ENCODE data around the gene DUSP9.
"Not testable (repeated sequence)": the region's sequence is repeated elsewhere in the genome, so short reads cannot be mapped to it uniquely, and the experiment has no call there.

Gene DUSP9

DNA sequence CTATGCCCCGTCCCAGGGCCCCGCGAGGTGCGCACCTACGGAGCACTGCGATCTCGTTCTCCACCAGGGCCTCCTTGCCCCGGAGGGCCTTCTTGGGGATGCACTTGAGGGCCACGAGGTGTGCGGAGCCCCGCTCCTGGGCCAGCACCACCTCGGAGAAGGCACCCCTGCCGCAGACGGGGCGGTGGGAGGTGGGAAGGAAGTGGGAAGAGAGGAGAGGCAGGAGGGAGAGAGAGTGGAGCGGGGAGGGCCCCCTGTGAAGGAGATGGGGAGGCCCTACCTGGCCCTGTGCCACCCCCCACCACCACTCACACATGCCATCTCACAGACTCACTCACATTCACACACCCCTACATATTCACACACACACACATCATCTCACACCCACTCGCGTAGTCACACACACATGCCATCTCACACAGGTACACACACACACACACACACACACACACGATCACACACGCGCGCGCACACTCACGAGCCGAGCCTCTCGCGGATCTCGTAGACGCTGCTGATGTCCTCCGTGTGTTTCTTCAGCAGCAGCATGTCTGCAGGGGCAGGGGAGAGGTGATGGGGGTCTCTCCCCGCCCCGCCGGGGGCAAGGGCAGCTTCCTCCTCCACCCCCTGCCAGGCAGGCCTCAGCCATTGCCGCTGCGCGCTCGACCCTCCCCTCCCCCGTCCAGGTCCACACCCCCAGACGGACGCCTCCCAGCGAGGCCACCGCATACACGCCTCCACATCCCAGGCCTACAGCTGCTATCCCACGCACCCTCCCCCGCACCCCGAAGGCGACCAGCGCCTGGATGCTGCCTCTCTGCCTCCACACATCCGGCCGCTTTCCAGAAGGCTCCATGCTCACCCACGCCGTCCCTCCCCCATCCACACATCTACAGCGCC lies 25.8 kb downstream of the DUSP9 start:
- TF ChIP-seq, protein P1, sequence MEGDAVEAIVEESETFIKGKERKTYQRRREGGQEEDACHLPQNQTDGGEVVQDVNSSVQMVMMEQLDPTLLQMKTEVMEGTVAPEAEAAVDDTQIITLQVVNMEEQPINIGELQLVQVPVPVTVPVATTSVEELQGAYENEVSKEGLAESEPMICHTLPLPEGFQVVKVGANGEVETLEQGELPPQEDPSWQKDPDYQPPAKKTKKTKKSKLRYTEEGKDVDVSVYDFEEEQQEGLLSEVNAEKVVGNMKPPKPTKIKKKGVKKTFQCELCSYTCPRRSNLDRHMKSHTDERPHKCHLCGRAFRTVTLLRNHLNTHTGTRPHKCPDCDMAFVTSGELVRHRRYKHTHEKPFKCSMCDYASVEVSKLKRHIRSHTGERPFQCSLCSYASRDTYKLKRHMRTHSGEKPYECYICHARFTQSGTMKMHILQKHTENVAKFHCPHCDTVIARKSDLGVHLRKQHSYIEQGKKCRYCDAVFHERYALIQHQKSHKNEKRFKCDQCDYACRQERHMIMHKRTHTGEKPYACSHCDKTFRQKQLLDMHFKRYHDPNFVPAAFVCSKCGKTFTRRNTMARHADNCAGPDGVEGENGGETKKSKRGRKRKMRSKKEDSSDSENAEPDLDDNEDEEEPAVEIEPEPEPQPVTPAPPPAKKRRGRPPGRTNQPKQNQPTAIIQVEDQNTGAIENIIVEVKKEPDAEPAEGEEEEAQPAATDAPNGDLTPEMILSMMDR (IDR thresholded peaks at IDR 0.05; ENCODE audit: low read depth, low read length) = no peak
- no peak overlapping the region for H3K4me3 ChIP-seq (ENCODE audit: low read depth, low read length)

DNA sequence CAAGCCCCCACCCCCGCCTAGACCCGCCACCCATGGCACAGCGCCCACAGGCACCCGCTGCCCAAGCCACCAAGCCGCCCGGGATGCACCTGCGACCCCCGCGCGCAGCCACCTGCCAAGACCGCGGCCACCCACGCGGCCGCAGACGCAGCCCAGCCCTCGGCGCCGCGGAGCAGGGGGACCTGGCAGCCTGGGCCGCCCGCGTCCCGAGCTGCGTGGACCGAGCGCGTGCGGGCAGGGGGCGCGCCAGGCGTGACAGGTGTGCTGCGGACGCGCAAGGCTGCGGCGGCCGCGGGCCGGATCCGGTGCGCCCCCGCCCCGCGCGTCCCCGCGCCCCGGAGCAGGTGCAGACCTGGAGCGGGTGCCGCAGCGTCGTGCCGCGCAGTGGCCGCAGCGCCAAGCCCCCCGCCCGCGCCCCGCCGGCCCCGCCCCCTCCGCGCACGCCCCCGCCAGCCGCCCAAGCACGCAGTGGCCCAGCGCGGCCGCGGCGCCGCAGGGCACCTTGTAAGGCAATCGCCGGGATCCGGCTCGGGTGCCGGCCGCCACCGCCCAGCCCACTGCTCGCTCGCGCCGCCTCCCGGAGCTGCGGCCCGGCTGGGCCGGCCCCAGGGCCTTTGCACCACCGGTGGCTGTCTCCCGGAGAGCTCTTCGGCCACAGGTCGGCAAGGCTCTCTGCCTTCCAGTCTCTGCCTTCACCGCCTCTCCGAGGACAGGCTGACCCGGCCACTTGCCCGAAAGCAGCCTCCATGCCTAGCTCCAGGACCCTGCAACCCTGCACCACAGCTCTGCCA lies 26.6 kb downstream of the DUSP9 start, which contains the start of gene PNCK:
TSS of gene PNCK (minus strand) at position 386 of the 791 bp plus-strand sequence. CDS start 737 bp downstream, outside the sequence.
- TF ChIP-seq, protein P1 (IDR thresholded peaks at IDR 0.05; ENCODE audit: low read depth, low read length) = no peak
- H3K4me3 ChIP-seq (ENCODE audit: low read depth, low read length) = no peak within 1 kb of the TSS

DNA sequence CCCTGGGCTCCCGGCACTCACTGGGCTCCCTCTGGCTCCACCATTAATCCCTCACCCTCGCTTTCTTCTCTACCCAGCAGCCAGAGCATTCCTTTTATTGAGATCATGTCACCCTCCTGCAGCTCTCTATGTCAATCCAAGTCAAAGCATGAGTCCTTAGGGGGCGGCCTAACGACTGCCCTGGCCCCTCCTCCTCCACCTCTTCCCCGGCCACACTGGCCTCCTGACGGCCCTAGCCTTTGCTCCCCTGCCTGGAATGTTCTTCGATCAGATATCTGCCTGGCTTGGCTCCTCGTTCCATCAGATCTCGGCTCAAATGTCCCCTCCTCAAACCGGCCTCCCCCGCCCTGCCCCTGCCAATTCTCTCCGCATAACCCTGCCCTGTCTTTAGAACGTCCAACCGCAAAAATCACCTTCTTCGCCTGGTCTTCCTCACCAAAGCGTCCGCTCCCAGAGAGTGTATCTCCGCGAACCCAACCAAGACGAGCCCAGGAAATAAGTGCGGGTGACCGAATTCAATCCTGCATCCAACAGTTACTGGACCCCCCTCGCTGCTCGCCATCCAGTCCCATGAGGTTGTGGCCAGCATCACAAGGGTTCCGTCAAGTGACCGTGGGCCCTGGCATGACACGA lies 27.3 kb downstream of the DUSP9 start:
- TF ChIP-seq, protein P1 (IDR thresholded peaks at IDR 0.05; ENCODE audit: low read depth, low read length) = no peak
- H3K4me3 ChIP-seq (ENCODE audit: low read depth, low read length) = no peak overlapping the region

DNA sequence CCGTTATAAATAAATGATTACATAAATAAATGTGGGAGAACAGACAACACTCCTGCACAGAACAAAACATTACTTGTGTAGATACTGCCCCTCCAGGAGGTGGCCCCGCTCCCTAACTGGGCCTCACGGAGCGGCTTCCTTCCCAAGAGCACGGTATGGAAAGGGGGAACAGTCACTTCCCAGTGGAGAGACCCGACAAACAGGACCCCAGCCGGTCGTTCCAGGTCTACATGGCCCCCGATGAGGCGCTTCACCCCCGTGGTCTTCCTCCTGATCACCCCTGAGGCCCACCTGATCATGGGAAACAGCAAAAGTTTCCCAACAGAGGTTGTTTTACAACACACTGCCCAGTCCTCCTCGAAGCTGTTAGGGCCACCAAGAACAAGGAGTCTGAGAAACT lies 34.2 kb downstream of the DUSP9 start:
- H3K4me3 ChIP-seq (ENCODE audit: low read depth, low read length) = no peak overlapping the region
- TF ChIP-seq, protein P1 (IDR thresholded peaks at IDR 0.05; ENCODE audit: low read depth, low read length) = no peak

DNA sequence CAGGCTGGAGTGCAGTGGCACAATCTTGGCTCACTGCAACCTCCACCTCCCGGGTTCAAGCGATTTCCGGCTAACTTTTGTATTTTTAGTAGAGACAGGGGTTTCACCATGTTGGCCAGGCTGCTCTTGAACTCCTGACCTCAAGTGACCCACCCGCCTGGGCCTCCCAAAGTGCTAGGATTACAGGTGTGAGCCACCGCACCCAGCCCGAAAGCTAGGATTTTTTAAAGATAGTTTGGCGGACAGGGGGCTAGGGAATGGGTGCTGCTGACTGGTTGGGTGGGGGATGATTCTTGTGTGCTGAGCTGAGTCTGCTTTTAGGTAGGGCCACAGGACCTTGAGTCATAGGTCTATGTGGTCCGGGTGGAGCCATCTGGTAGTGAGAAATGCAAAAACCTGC lies 36.5 kb downstream of the DUSP9 start:
- H3K4me3 ChIP-seq (ENCODE audit: low read depth, low read length) = not testable (repeated sequence)

DNA sequence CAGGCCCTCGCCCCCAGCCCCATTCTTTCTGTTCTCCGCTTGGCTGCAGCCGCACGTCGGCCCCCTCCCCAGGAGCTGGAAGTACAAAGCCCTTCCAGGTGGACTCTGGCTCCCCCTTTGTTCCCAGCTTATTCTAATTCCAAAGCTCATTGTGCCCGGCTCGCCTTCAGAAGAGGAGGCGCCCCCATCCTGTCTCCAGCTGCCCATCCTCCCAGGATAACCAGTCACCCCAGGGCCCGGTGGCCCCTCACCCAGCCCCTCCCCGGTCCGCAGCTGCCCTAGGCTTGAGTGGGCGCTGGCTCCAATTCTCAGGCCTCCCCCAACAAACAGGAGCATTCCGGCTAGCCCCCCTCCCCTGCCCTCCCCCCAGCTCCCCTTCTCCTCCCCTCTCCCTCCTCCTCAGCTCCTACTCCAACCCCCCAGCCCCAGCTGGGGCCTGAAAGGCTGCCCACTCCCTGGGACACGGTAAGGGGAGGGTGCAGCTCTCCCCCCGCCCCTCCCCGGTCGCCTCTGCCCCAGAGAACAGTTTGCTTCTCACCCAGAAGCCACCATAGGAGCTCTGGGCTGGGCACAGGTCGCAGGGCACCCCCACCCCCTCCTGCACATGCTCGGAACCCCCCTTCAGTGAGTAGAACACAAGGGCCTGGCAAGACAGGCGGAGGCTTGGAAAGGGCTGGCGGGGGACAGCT lies 37.6 kb downstream of the DUSP9 start:
- TF ChIP-seq, protein P1 (IDR thresholded peaks at IDR 0.05; ENCODE audit: low read depth, low read length) = no peak
- no peak overlapping the region for H3K4me3 ChIP-seq (ENCODE audit: low read depth, low read length)

DNA sequence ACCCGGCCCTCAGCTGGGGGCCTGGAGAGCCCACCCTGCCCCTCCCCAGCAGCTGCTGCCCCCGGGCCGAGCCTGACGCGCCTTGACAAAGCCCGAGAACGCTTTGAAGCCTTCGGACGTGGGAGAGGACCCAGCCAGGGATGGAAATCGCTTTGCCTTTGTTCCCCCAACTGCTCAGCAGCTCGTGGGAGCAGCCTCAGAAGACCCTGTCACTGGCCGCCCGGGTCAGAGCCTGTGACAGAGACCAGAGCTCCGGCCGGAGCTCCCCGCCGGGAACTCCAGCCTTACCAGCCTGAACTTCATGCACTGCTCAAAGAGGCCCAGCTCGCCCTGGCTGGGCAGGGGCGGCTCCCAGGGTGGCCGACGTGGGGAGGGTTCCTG lies 38.1 kb downstream of the DUSP9 start:
- TF ChIP-seq, protein P1 (IDR thresholded peaks at IDR 0.05; ENCODE audit: low read depth, low read length) = no peak

More for the DNA sequence above, 38.1 kb downstream of the DUSP9 start:
- no peak overlapping the region for H3K4me3 ChIP-seq (ENCODE audit: low read depth, low read length)
